ENCODE data around the gene ICE2. TPM values are rescaled to one million over a fixed set of nuclear protein-coding genes. Genes with fewer than 3 reads are reported as not detected.

Gene ICE2
- total and polyA plus RNA-seq, 8 donors = 10.5 to 127 (median 31.5) TPM

DNA sequence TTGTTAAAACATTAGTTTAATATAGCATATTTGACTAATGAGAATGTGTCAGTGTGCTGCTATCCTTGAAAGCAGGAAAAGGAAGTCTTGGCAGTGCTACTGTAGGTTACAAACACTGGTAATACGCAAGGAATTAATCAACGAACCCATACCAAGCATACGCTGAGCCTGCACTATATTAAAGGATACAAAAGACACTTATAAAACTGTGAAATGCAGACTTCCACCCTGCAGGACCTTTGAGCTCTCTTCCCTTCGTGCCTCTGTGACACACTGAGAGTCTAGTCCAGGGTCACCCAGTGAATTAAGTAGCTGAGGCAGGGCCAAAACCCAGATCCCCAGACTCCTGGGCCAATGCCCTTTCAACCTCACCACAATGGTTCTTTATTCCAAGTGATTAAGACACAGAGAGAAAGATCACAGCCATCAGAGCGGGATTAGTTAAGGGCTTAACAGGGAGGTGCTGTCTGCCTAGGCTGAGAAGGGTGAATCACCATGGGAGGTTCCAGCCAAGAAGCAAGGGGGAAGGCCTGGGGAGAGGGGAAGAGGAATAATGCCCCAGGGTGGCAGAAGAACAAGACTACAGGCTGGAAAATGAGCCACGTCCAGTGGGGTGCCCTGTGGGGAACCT, 88.0 kb downstream of the ICE2 start:
- H3K9me3 ChIP-seq = no peaks in the 10 kb centered on the region
- H3K27ac ChIP-seq = peak overlapping the region; percentile 34 to 99 (median 98)
- H3K36me3 ChIP-seq = peaks cover 0 to 16% (median 6%) of the 10 kb centered on the region in 4 donors
- no peaks in the 10 kb centered on the region for H3K27me3 ChIP-seq
- TF ChIP-seq, protein P1, sequence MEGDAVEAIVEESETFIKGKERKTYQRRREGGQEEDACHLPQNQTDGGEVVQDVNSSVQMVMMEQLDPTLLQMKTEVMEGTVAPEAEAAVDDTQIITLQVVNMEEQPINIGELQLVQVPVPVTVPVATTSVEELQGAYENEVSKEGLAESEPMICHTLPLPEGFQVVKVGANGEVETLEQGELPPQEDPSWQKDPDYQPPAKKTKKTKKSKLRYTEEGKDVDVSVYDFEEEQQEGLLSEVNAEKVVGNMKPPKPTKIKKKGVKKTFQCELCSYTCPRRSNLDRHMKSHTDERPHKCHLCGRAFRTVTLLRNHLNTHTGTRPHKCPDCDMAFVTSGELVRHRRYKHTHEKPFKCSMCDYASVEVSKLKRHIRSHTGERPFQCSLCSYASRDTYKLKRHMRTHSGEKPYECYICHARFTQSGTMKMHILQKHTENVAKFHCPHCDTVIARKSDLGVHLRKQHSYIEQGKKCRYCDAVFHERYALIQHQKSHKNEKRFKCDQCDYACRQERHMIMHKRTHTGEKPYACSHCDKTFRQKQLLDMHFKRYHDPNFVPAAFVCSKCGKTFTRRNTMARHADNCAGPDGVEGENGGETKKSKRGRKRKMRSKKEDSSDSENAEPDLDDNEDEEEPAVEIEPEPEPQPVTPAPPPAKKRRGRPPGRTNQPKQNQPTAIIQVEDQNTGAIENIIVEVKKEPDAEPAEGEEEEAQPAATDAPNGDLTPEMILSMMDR (IDR thresholded peaks at IDR 0.05) = no peak
- TF ChIP-seq POLR2AphosphoS5 (IDR thresholded peaks at IDR 0.05) = peak in 2 of 3 donors; percentile 39 to 85
- peak overlapping the region in 1 of 4 donors; percentile 21 for H3K4me3 ChIP-seq
- H3K4me1 ChIP-seq = peaks cover 70 to 99% (median 83%) of the 10 kb centered on the region in 4 donors
- WGBS, 5 donors = 16 to 28% (median 24%) methylated on average over 6 of the region's 6 CpGs
- peak; percentile 42 to 83 for DNase-seq
- intact Hi-C loops (cut with DNase I; ENCODE audit: low total_unique reads) = no loop called here

DNA sequence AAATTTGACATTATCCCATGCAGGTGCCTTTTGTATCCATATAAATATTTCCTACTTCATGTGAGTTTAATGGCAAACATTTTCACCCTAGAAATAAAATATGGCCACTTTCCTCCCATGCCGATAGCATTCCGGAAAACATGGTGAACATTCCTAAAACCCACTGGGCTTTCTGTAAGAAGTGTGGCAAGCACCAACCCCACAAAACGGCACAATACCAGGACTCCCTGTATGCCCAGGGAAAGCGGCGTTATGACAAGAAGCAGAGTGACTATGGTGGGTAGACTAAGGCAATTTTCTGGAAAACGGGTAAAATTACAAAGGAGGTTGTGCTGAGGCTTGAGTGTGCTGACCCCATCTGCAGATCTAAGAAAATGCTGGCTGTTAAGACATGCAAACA, 88.7 kb downstream of the ICE2 start:
- TF ChIP-seq POLR2A (IDR thresholded peaks at IDR 0.05) = no peak
- TF ChIP-seq EP300 (IDR thresholded peaks at IDR 0.05) = no peak
- TF ChIP-seq POLR2AphosphoS5 (IDR thresholded peaks at IDR 0.05) = no peak
- TF ChIP-seq, protein P1 (IDR thresholded peaks at IDR 0.05) = no peak
- Histone ChIP-seq H3K27me3 (no peaks in the 10 kb centered on the region), H3K4me3 (no peak overlapping the region), H3K36me3 (peaks cover 0 to 16% (median 7%) of the 10 kb centered on the region in 4 donors), H3K9me3 (no peaks in the 10 kb centered on the region), H3K4me1 (peaks cover 62 to 99% (median 78%) of the 10 kb centered on the region in 4 donors), H3K27ac (peak overlapping the region in 4 of 5 donors; percentile 97 to 99 (median 98))
- WGBS, 5 donors = 74 to 78% (median 76%) methylated on average over 6 of the region's 6 CpGs
- DNase-seq = no peak
- intact Hi-C loops (cut with DNase I; ENCODE audit: low total_unique reads) = no loop called here

DNA sequence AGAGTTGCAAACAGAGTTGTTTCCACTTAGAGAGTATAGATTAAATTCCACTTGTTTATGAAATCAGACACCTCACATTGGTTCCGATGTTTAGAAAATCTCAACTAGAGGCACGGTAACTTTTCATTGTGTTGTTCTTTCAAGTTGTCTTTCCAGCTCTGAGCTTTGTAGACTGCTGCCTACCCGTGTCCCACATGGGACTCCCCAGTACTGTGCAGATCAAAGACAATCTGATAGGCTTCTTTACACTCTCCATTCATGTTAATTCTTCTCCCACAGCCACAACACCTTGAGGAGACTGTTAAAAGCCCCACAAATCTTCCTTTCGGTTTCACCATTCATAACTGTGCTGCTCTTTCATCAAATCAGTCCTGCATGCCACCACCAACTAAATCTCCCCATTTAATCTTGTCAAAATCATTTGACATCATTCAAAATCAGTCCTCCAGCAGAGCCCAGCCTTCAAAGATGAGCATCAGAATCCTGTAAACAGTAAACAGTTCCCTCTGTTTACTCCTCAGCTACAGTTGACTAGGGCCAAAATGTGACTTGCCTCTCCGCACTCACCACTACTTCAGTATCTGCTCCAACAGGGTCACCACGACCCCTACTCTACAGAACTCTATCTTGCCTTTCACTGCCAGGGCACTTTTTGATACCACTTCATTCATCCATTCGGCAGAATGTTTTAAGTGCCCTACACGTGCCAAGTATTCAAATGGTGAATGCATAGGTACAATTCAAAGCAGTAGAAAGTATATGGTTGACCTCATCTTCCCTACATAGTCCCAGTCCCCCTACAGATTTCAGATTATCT, 89.5 kb downstream of the ICE2 start:
- peaks cover 57 to 99% (median 71%) of the 10 kb centered on the region in 4 donors for H3K4me1 ChIP-seq
- 22 to 39% (median 26%) methylated on average over 8 of the region's 8 CpGs for WGBS, 5 donors
- intact Hi-C loops (cut with DNase I; ENCODE audit: low total_unique reads) = no loop called here
- H3K4me3 ChIP-seq = peak overlapping the region in 3 of 4 donors; percentile 11 to 12 (median 11)
- H3K27ac ChIP-seq = peak overlapping the region; percentile 3 to 98 (median 47)
- H3K27me3 ChIP-seq = no peaks in the 10 kb centered on the region
- no peaks in the 10 kb centered on the region for H3K9me3 ChIP-seq
- no peak for TF ChIP-seq EP300 (IDR thresholded peaks at IDR 0.05)
- no peak for TF ChIP-seq POLR2A (IDR thresholded peaks at IDR 0.05)
- no peak for TF ChIP-seq POLR2AphosphoS5 (IDR thresholded peaks at IDR 0.05)
- TF ChIP-seq, protein P1 (IDR thresholded peaks at IDR 0.05) = no peak
- H3K36me3 ChIP-seq = peaks cover 0 to 17% (median 12%) of the 10 kb centered on the region in 4 donors
- DNase-seq = no peak

DNA sequence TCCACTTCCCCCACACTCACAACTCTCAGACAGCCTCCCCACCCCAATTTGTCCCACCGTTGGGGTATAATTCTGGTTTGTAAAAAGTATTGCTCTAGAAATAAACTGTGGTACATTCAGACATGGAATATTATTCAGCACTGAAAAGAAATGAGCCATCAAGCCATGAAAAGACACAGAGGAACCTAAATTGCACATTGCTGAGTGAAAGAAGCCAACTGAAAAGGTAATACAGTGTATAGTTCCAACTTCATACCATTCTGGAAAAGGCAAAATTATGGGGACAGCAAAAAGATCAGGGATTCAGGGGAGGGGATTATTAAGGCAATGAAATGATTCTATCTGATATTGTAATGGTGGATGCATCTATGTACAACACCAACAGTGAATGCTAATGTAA, 91.6 kb downstream of the ICE2 start:
- TF ChIP-seq POLR2AphosphoS5 (IDR thresholded peaks at IDR 0.05) (no peak), POLR2A (IDR thresholded peaks at IDR 0.05) (no peak), EP300 (IDR thresholded peaks at IDR 0.05) (no peak)
- TF ChIP-seq, protein P1 (IDR thresholded peaks at IDR 0.05) = no peak
- Histone ChIP-seq H3K36me3 (peaks cover 0 to 38% (median 30%) of the 10 kb centered on the region in 4 donors), H3K27me3 (no peaks in the 10 kb centered on the region), H3K4me1 (peaks cover 36 to 100% (median 55%) of the 10 kb centered on the region in 4 donors), H3K4me3 (no peak overlapping the region), H3K27ac (peak overlapping the region in 1 of 5 donors; percentile 42), H3K9me3 (no peaks in the 10 kb centered on the region)
- no peak for DNase-seq
- intact Hi-C loops (cut with DNase I; ENCODE audit: low total_unique reads) = no loop called here
- 88 to 97% (median 90%) methylated on average over 1 of the region's 1 CpG for WGBS, 5 donors

Measured in stomach (tissue), 9 donors.